Bronchus fibroblast of lung (primary cell): ENCODE results near the gene TAS2R39. TPM values are rescaled to one million over a fixed set of nuclear protein-coding genes. Genes with fewer than 3 reads are reported as not detected.

Source experiments
- total RNA-seq: library from RNA; depleted of rRNA; stranded (reverse); fragments of >200 nt; gene quantifications from 2 replicates; pipeline ENCODE4 v1.2.3, GENCODE V29; 2015

Gene TAS2R39
- not detected in 2 replicates for total RNA-seq

DNA sequence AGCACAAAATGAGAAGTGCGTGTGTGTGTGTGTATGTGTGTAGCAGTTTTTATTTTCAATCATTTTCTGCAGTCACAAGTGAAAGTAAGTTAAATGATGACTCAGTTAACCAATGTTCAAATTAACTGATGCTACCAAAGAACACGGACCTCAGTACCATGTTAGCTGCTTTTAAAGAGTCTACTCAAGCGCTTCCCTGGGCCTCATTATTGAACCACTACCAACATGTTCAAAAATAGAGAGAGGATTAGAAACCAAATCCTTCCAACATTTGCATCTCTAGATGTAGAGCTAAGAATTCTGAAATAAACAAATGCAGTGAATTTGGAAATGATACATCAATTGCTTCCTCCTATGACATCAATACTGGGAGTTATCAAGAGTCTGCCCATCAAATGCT is at the start of gene TAS2R39:
TAS2R39 (plus strand) TSS at position 396 of the 400 bp plus-strand sequence; CDS start at position 396, 0 bp downstream.

DNA sequence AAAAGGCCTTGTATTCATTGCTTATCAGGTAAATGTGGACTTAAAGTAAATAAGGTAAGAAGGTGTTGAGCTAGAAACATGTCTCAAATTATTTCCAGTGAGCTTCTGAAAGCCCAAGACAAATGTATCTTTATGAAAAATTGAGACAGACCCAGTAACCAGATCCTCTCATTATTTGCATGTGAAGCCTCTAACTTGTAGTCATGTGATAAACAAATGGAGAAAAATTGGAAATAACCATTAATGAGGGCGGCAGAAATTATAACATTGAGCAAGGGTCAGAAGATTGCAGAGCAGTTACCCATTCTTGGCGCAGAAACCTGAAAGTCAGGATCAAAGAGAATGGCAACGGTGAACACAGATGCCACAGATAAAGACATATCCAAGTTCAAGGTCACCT is 38.5 kb downstream of the TAS2R39 start, which contains the start of gene TAS2R40:
TAS2R40 (plus strand) TSS at position 301 of the 400 bp plus-strand sequence; CDS start at position 343, 42 bp downstream.

Other genes with a start within 250 kb of the TAS2R39 start
- not detected in 2 replicates for gene TRPV5, start 249.7 kb upstream of the TAS2R39 start, total RNA-seq
- not detected in 2 replicates for gene LLCFC1, start 243.9 kb upstream of the TAS2R39 start, total RNA-seq
- under 0.01 TPM in 1 of 2 replicates, not detected in the other for gene KEL, start 221.1 kb upstream of the TAS2R39 start, total RNA-seq
- not detected in 2 replicates for gene OR9A2, start 156.3 kb upstream of the TAS2R39 start, total RNA-seq
- gene OR6V1, start 131.1 kb upstream of the TAS2R39 start, total RNA-seq, result not detected in 2 replicates
- not detected in 2 replicates for gene PIP, start 51.3 kb upstream of the TAS2R39 start, total RNA-seq
- gene TAS2R40, start 38.6 kb downstream of the TAS2R39 start, total RNA-seq, result not detected in 2 replicates
- gene GSTK1, start 80.0 kb downstream of the TAS2R39 start, total RNA-seq, result 146 and 153 TPM in 2 replicates
- 0.17 and 0.45 TPM in 2 replicates for gene TMEM139, start 101.5 kb downstream of the TAS2R39 start, total RNA-seq
- 12.6 and 12.9 TPM in 2 replicates for gene CASP2, start 104.9 kb downstream of the TAS2R39 start, total RNA-seq
- gene CLCN1, start 132.7 kb downstream of the TAS2R39 start, total RNA-seq, result under 0.01 TPM in 1 of 2 replicates, not detected in the other
- 0.84 and 1.0 TPM in 2 replicates for gene FAM131B, start 179.3 kb downstream of the TAS2R39 start, total RNA-seq
- 177 and 183 TPM in 2 replicates for gene ZYX, start 197.9 kb downstream of the TAS2R39 start, total RNA-seq
- gene EPHA1, start 225.4 kb downstream of the TAS2R39 start, total RNA-seq, result 0.15 and 0.17 TPM in 2 replicates